ENCODE results near the gene KAZALD1.

DNA sequence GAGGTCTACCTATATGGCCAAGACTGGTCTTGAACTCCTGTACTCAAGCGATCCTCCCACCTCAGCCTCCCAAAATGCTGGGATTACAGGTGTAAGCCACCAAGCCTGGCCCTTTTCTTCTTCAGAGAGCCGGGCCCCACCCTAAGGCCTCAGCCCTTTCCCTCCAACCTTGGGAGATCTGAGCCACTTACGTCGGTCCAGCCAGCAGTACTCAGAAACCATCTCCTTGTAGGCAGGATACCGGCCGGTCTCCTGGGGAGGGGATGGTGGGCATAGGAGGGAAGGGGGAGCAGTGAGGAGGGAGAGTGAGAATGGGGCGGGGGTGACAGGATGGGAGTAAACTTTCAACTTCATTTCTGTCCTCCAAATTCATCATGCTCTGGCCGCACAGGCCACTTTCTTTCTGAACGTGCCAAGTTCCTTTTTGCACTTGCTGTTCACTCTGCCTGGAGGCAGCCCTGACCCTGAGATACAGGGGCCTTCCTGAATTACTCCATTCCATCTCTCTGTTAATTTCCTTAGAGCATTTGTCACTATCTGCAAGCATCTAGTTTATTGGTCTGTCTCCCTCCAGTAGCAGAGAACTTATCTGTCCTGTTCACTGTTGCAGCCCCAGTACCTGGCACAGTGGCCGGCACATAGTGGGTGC lies 41.2 kb upstream of the KAZALD1 start:
- TF ChIP-seq POLR2A (IDR thresholded peaks at IDR 0.05), result no peak
- TF ChIP-seq, protein P1, sequence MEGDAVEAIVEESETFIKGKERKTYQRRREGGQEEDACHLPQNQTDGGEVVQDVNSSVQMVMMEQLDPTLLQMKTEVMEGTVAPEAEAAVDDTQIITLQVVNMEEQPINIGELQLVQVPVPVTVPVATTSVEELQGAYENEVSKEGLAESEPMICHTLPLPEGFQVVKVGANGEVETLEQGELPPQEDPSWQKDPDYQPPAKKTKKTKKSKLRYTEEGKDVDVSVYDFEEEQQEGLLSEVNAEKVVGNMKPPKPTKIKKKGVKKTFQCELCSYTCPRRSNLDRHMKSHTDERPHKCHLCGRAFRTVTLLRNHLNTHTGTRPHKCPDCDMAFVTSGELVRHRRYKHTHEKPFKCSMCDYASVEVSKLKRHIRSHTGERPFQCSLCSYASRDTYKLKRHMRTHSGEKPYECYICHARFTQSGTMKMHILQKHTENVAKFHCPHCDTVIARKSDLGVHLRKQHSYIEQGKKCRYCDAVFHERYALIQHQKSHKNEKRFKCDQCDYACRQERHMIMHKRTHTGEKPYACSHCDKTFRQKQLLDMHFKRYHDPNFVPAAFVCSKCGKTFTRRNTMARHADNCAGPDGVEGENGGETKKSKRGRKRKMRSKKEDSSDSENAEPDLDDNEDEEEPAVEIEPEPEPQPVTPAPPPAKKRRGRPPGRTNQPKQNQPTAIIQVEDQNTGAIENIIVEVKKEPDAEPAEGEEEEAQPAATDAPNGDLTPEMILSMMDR (IDR thresholded peaks at IDR 0.05), result no peak
